Rectal smooth muscle tissue (tissue), 1 donor: Measurements from ENCODE around the gene PKNOX1.
"Not testable (repeated sequence)": the region's sequence is repeated elsewhere in the genome, so short reads cannot be mapped to it uniquely, and the experiment has no call there.

Experiments
- H3K27ac ChIP-seq: one replicate; pipeline ENCODE4 v1.7.0; 2013; ENCODE audit warnings: low read depth, low read length, inconsistent platforms
- H3K27me3 ChIP-seq: one replicate; pipeline ENCODE4 v1.7.0; 2013; ENCODE audit warnings: low read length; ENCODE audit not compliant: control insufficient read depth, insufficient read depth
- H3K36me3 ChIP-seq: one replicate; pipeline ENCODE4 v1.7.0; 2013; ENCODE audit warnings: low read length; ENCODE audit not compliant: control insufficient read depth, insufficient read depth
- H3K4me1 ChIP-seq: one replicate; pipeline ENCODE4 v1.7.0; 2013; ENCODE audit warnings: low read length; ENCODE audit not compliant: control insufficient read depth, insufficient read depth
- H3K4me3 ChIP-seq: one replicate; pipeline ENCODE4 v1.7.0; 2013; ENCODE audit warnings: low read length
- H3K9ac ChIP-seq: one replicate; pipeline ENCODE4 v1.7.0; 2013; ENCODE audit warnings: low read length

The PKNOX1 gene

GRCh38 chr21:43068065-43068464, 93.7 kb downstream of the PKNOX1 start:
- H3K27ac ChIP-seq, H3K4me1 ChIP-seq, H3K4me3 ChIP-seq, H3K36me3 ChIP-seq, H3K27me3 ChIP-seq, H3K9ac ChIP-seq: not testable (repeated sequence)

GRCh38 chr21:43069682-43070081, 95.3 kb downstream of the PKNOX1 start:
- not testable (repeated sequence) for H3K4me1 ChIP-seq, H3K36me3 ChIP-seq, H3K4me3 ChIP-seq, H3K9ac ChIP-seq, H3K27me3 ChIP-seq, H3K27ac ChIP-seq

GRCh38 chr21:43072742-43073141, 98.4 kb downstream of the PKNOX1 start:
- not testable (repeated sequence) for H3K36me3 ChIP-seq, H3K27me3 ChIP-seq, H3K4me1 ChIP-seq, H3K9ac ChIP-seq, H3K4me3 ChIP-seq, H3K27ac ChIP-seq

GRCh38 chr21:43074401-43075169, 100.2 kb downstream of the PKNOX1 start:
- not testable (repeated sequence) for H3K27me3 ChIP-seq, H3K4me3 ChIP-seq, H3K9ac ChIP-seq, H3K36me3 ChIP-seq, H3K4me1 ChIP-seq, H3K27ac ChIP-seq

GRCh38 chr21:43075170-43076022, 101.0 kb downstream of the PKNOX1 start, which contains the start of gene CBS:
CBS (minus strand) TSS chr21:43075835; CDS start chr21:43072193, 3,642 bp downstream.
- H3K4me1 ChIP-seq, H3K4me3 ChIP-seq, H3K27me3 ChIP-seq, H3K27ac ChIP-seq, H3K36me3 ChIP-seq, H3K9ac ChIP-seq: not testable (repeated sequence)

GRCh38 chr21:43076023-43076637, 101.8 kb downstream of the PKNOX1 start:
- H3K27ac ChIP-seq, H3K4me3 ChIP-seq, H3K36me3 ChIP-seq: not testable (repeated sequence)

GRCh38 chr21:43076643-43077042, 102.3 kb downstream of the PKNOX1 start:
- not testable (repeated sequence) for H3K27me3 ChIP-seq, H3K4me3 ChIP-seq, H3K27ac ChIP-seq, H3K36me3 ChIP-seq, H3K4me1 ChIP-seq, H3K9ac ChIP-seq

More at GRCh38 chr21:43076023-43076637, 101.8 kb downstream of the PKNOX1 start:
- H3K9ac ChIP-seq, H3K4me1 ChIP-seq, H3K27me3 ChIP-seq: not testable (repeated sequence)

GRCh38 chr21:43082587-43083300, 108.4 kb downstream of the PKNOX1 start:
- not testable (repeated sequence) for H3K4me3 ChIP-seq, H3K4me1 ChIP-seq, H3K27ac ChIP-seq, H3K36me3 ChIP-seq, H3K9ac ChIP-seq, H3K27me3 ChIP-seq
